RWPE2 (cell line): ENCODE data around the gene SIX5.

ENCODE experiments used
- ATAC-seq: fragments of 200-7000 bp; cut with Tn5 transposase; 3 replicates; pipeline ENCODE4 v1.9.1; 2021; ENCODE audit warnings: low read depth
- DNase-seq: peaks from one replicate; pipeline ENCODE4 v3.0.0-alpha.2; 2020; ENCODE audit warnings: low spot score
- H3K27ac ChIP-seq: fragments of 450-650 bp; 2 replicates; pipeline ENCODE4 v1.5.1; 2017; ENCODE audit warnings: mild to moderate bottlenecking; ENCODE audit not compliant: poor library complexity, severe bottlenecking
- H3K27me3 ChIP-seq: fragments of 250-450 bp; sonication (Bioruptor Pico); 2 replicates; pipeline ENCODE4 v1.5.1; 2021; ENCODE audit warnings: mild to moderate bottlenecking, moderate library complexity; ENCODE audit not compliant: insufficient read depth, poor library complexity, severe bottlenecking
- H3K36me3 ChIP-seq: fragments of 250-450 bp; sonication (Bioruptor Pico); 2 replicates; pipeline ENCODE4 v1.5.1; 2020; ENCODE audit warnings: low read depth, mild to moderate bottlenecking, moderate library complexity
- H3K4me1 ChIP-seq: fragments of 250-450 bp; sonication (Bioruptor Pico); 2 replicates; pipeline ENCODE4 v1.5.1; 2021; ENCODE audit warnings: mild to moderate bottlenecking, moderate library complexity; ENCODE audit not compliant: insufficient read depth, poor library complexity, severe bottlenecking
- H3K4me3 ChIP-seq: fragments of 250-450 bp; sonication (Bioruptor Pico); 2 replicates; pipeline ENCODE4 v1.5.1; 2021; ENCODE audit warnings: mild to moderate bottlenecking, moderate library complexity; ENCODE audit not compliant: severe bottlenecking
- H3K9me3 ChIP-seq: fragments of 250-450 bp; sonication (Bioruptor Pico); 2 replicates; pipeline ENCODE4 v1.5.1; 2021; ENCODE audit warnings: mild to moderate bottlenecking, moderate library complexity; ENCODE audit not compliant: severe bottlenecking
- CTCF ChIP-seq: fragments of 450-650 bp; IDR thresholded peaks from one replicate; pipeline ENCODE4 v1.5.1; 2017; ENCODE audit warnings: mild to moderate bottlenecking, moderate library complexity; ENCODE audit not compliant: poor library complexity, severe bottlenecking

The SIX5 gene

GRCh38 chr19:45770192-45771101 lies 1.4 kb upstream of the SIX5 start:
- H3K27ac ChIP-seq = peak overlapping the region; percentile 86
- peaks cover 5% of the 10 kb centered on the region for H3K36me3 ChIP-seq
- ATAC-seq = peak; percentile 68
- TF ChIP-seq CTCF = peak; percentile 93
- H3K4me1 ChIP-seq = no peaks in the 10 kb centered on the region
- no peaks in the 10 kb centered on the region for H3K27me3 ChIP-seq
- DNase-seq = peak; percentile 99
- peak overlapping the region; percentile 31 for H3K4me3 ChIP-seq
- H3K9me3 ChIP-seq = no peaks in the 10 kb centered on the region

- TF ChIP-seq CTCF = no peak
- H3K4me1 ChIP-seq = no peaks in the 10 kb centered on the region
- ATAC-seq = no peak
- H3K4me3 ChIP-seq = peak overlapping the region; percentile 31
- peak overlapping the region; percentile 86 for H3K27ac ChIP-seq
- H3K27me3 ChIP-seq = no peaks in the 10 kb centered on the region
- H3K36me3 ChIP-seq = peaks cover 5% of the 10 kb centered on the region
- DNase-seq = peak; percentile 66
- no peaks in the 10 kb centered on the region for H3K9me3 ChIP-seq
Observed at GRCh38 chr19:45769821-45770191, 754 bp upstream of the SIX5 start.

- TF ChIP-seq CTCF = no peak
- Histone ChIP-seq H3K4me1 (no peaks in the 10 kb centered on the region), H3K27me3 (no peaks in the 10 kb centered on the region), H3K27ac (peak overlapping the region; percentile 86), H3K9me3 (no peaks in the 10 kb centered on the region), H3K36me3 (no peaks in the 10 kb centered on the region), H3K4me3 (peak overlapping the region; percentile 95)
- DNase-seq (no peak), ATAC-seq (no peak)
Observed at GRCh38 chr19:45768655-45768983, 433 bp downstream of the SIX5 start.

GRCh38 chr19:45767881-45768654 lies 984 bp downstream of the SIX5 start:
- no peaks in the 10 kb centered on the region for H3K9me3 ChIP-seq
- H3K36me3 ChIP-seq = no peaks in the 10 kb centered on the region
- no peaks in the 10 kb centered on the region for H3K4me1 ChIP-seq
- peak overlapping the region; percentile 95 for H3K4me3 ChIP-seq
- H3K27me3 ChIP-seq = no peaks in the 10 kb centered on the region
- H3K27ac ChIP-seq = peak overlapping the region; percentile 86
- no peak for TF ChIP-seq CTCF
- ATAC-seq = peak; percentile 4; the same call in 2 of the 3 replicates
- peak; percentile 86 for DNase-seq
